ACC112 (cell line): Measurements from ENCODE around the gene OMA1.
"Not testable (repeated sequence)": the region's sequence is repeated elsewhere in the genome, so short reads cannot be mapped to it uniquely, and the experiment has no call there.

Source experiments
- H2AFZ ChIP-seq: fragments of 200-600 bp; sonication (generic); one replicate; pipeline ENCODE4 v1.6.0; 2017; ENCODE audit warnings: antibody characterized with exemption, low read length; ENCODE audit not compliant: unreplicated experiment
- H3K27ac ChIP-seq: fragments of 200-600 bp; sonication (generic); 2 replicates; pipeline ENCODE4 v1.5.1; 2014; ENCODE audit warnings: low read depth, mild to moderate bottlenecking, antibody characterized with exemption, low read length, moderate library complexity
- H3K27me3 ChIP-seq: fragments of 200-600 bp; sonication (generic); 2 replicates; pipeline ENCODE4 v1.6.1; 2014; ENCODE audit warnings: mild to moderate bottlenecking, antibody characterized with exemption, low read length, moderate library complexity, mixed read lengths; ENCODE audit not compliant: insufficient read depth
- H3K36me3 ChIP-seq: fragments of 200-600 bp; sonication (generic); 2 replicates; pipeline ENCODE4 v1.6.1; 2016; ENCODE audit warnings: mild to moderate bottlenecking, antibody characterized with exemption, low read length, moderate library complexity, mixed read lengths; ENCODE audit not compliant: insufficient read depth
- H3K4me1 ChIP-seq: fragments of 200-600 bp; sonication (generic); one replicate; pipeline ENCODE4 v1.6.1; 2016; ENCODE audit warnings: low read length, mixed read lengths; ENCODE audit not compliant: insufficient read depth, unreplicated experiment, control insufficient read depth
- H3K4me3 ChIP-seq: fragments of 200-600 bp; sonication (generic); 2 replicates; pipeline ENCODE4 v1.5.1; 2014; ENCODE audit warnings: mild to moderate bottlenecking, low read depth, low read length
- H3K79me2 ChIP-seq: fragments of 200-600 bp; sonication (generic); one replicate; pipeline ENCODE4 v1.6.0; 2016; ENCODE audit warnings: low read length; ENCODE audit not compliant: control insufficient read depth, unreplicated experiment, insufficient read depth

OMA1 gene

GRCh38 chr1:58573705-58574591 is 27.4 kb upstream of the OMA1 start:
- Histone ChIP-seq H3K27ac (no peak overlapping the region), H3K4me3 (no peak overlapping the region), H3K36me3 (no peaks in the 10 kb centered on the region), H3K27me3 (peaks cover 67% of the 10 kb centered on the region), H3K79me2 (no peaks in the 10 kb centered on the region), H2AFZ (no peak overlapping the region), H3K4me1 (no peaks in the 10 kb centered on the region)

DNA sequence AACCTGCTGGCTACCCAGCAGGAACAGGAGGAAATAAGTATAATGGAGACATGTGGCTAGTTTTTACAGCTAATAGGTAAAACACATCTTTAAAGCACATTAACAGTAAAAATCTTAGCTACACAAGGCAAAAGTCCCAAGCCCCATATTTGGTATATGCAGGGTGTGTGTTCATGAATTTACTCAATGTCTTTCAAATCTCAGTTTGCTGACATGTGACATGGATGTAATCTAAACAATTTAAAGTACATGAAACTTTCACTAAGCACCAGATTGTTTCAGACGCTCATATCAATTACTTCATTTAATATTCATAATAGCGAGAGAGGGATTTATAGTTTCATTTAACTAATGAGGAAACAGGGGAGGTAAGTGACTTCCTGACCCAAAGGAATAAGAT is 26.6 kb upstream of the OMA1 start:
- no peaks in the 10 kb centered on the region for H3K79me2 ChIP-seq
- no peaks in the 10 kb centered on the region for H3K4me1 ChIP-seq
- H3K27me3 ChIP-seq, result peaks cover 67% of the 10 kb centered on the region
- no peaks in the 10 kb centered on the region for H3K36me3 ChIP-seq
- no peak overlapping the region for H3K4me3 ChIP-seq
- no peak overlapping the region for H2AFZ ChIP-seq
- H3K27ac ChIP-seq, result no peak overlapping the region

- no peaks in the 10 kb centered on the region for H3K4me1 ChIP-seq
- no peak overlapping the region for H3K4me3 ChIP-seq
- no peak overlapping the region for H3K27ac ChIP-seq
- H2AFZ ChIP-seq, result no peak overlapping the region
- peaks cover 63% of the 10 kb centered on the region for H3K27me3 ChIP-seq
- H3K36me3 ChIP-seq, result no peaks in the 10 kb centered on the region
- H3K79me2 ChIP-seq, result no peaks in the 10 kb centered on the region
Measured at GRCh38 chr1:58572690-58573089, 26.2 kb upstream of the OMA1 start.

DNA sequence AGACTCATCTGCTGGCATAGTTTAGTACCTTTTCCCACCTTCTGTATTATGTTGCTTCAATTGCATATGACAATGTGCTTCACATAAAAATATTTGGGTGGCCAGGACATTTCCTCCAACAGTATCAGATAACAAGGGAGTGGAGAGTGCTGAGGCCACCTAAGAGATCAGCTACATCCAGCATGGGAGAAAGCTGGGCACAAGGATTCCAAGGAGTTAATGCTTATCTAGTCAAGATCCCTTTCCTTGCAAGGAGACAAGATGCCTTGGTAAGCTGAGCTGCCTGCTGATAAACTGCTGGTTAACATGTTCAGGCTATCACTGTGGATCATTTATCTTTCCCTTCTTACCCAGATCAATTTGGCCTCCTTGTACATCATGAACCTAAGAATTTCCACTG is 25.1 kb upstream of the OMA1 start:
- peaks cover 52% of the 10 kb centered on the region for H3K27me3 ChIP-seq
- no peaks in the 10 kb centered on the region for H3K79me2 ChIP-seq
- H3K27ac ChIP-seq, result no peak overlapping the region
- H3K36me3 ChIP-seq, result no peaks in the 10 kb centered on the region
- no peak overlapping the region for H3K4me3 ChIP-seq
- no peak overlapping the region for H2AFZ ChIP-seq
- H3K4me1 ChIP-seq, result no peaks in the 10 kb centered on the region

DNA sequence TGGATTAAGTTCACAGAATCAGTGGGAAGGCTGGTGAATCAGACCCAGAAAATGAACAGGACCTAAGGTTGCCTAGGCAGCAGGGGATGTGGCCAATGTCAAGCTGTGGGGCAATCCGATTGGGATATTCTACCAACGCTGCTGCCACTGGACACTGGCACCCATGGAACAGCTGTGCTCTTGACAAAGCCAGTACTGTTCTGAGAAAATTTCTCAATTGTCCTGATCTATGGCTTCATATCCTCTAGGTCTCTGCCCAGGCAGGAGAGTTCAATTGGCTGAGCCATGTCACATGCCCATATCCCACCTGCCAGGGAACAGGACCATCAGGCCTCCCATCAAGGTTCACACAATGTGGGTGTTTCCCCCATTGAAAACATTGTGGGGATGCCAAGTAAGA is 24.3 kb upstream of the OMA1 start:
- peaks cover 44% of the 10 kb centered on the region for H3K27me3 ChIP-seq

DNA sequence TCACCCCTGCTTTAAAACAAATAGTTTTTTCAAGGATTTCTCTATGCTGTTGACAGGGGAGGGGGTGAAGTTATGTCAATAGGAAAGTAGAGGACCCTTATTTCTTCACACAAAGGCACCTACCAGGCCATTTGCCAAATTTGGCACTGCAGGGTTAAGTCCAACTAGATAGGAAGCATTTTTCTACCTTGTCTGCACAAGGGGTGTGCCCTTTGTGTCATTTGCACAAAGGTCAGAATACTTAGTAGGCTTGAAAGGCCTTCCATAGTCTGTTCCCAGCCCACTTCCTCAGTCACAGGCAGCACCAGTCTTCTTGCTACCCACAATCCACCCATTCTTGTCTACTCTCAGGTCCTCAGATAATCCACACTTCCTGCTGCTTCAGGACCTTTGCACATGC is 23.6 kb upstream of the OMA1 start:
- no peaks in the 10 kb centered on the region for H3K79me2 ChIP-seq
- no peaks in the 10 kb centered on the region for H3K4me1 ChIP-seq
- no peak overlapping the region for H3K27ac ChIP-seq
- no peaks in the 10 kb centered on the region for H3K36me3 ChIP-seq
- peaks cover 38% of the 10 kb centered on the region for H3K27me3 ChIP-seq
- no peak overlapping the region for H2AFZ ChIP-seq
- H3K4me3 ChIP-seq, result no peak overlapping the region

More for the DNA sequence above, 24.3 kb upstream of the OMA1 start:
- no peaks in the 10 kb centered on the region for H3K36me3 ChIP-seq
- no peak overlapping the region for H3K27ac ChIP-seq
- H3K4me3 ChIP-seq, result no peak overlapping the region
- H2AFZ ChIP-seq, result no peak overlapping the region
- no peaks in the 10 kb centered on the region for H3K4me1 ChIP-seq
- H3K79me2 ChIP-seq, result no peaks in the 10 kb centered on the region

DNA sequence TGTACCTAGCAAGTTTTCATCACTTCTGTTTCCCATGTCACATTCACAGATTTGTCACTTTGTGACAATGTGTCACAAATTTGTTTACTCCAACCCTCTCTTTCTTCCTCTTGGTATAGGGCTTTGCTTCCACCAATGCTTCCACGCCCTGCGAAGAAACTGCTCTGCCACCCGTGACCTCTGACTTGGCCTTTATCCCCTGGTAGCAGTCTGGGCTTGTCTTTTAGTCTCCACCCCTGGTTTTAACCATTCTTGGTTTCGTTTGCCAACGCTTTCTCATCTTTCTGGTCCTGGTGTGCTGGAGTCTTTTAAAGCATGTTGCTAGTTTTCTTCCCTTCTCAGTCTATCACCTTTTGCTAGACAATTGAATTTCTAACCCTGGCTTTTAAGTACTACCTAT is 22.4 kb upstream of the OMA1 start:
- H3K79me2 ChIP-seq, result no peaks in the 10 kb centered on the region
- peaks cover 37% of the 10 kb centered on the region for H3K27me3 ChIP-seq
- H3K27ac ChIP-seq, result no peak overlapping the region
- no peak overlapping the region for H3K4me3 ChIP-seq
- no peak overlapping the region for H2AFZ ChIP-seq
- no peaks in the 10 kb centered on the region for H3K4me1 ChIP-seq
- no peaks in the 10 kb centered on the region for H3K36me3 ChIP-seq

DNA sequence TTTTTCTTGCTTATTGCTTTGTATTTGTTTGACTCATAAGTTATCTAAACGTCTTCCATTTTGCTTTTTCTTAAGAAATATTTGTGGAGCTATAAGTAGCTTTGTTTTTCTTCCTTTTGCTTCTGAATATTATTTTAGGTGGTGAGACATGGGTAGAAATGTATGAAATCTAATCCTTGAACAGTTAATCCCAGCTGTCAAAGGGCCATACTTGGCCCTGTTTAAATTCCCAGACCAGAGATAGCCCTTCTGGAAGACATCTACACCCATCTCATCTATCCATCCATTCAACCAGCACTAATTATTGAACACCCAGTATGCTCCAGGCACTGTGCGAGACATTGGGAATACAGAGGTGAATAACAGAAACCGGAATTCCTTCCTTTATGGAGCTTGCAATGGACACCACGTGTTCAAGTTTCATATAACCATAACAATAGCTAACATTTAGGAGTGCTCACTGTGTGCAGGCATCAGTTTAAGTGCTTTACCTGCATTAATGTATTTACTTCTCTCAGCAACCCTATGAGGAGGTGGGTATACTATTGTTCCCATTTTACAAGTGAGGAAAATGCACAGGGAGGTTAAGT is 21.8 kb upstream of the OMA1 start:
- no peaks in the 10 kb centered on the region for H3K36me3 ChIP-seq
- no peak overlapping the region for H3K4me3 ChIP-seq
- no peaks in the 10 kb centered on the region for H3K4me1 ChIP-seq
- H3K27me3 ChIP-seq, result peaks cover 31% of the 10 kb centered on the region
- no peaks in the 10 kb centered on the region for H3K79me2 ChIP-seq
- no peak overlapping the region for H2AFZ ChIP-seq
- no peak overlapping the region for H3K27ac ChIP-seq

GRCh38 chr1:58566339-58566738 is 19.8 kb upstream of the OMA1 start:
- no peaks in the 10 kb centered on the region for H3K36me3 ChIP-seq
- no peak overlapping the region for H3K4me3 ChIP-seq
- no peak overlapping the region for H2AFZ ChIP-seq
- H3K4me1 ChIP-seq, result no peaks in the 10 kb centered on the region
- no peak overlapping the region for H3K27ac ChIP-seq
- no peaks in the 10 kb centered on the region for H3K79me2 ChIP-seq
- H3K27me3 ChIP-seq, result peaks cover 22% of the 10 kb centered on the region

GRCh38 chr1:58563715-58564114 is 17.2 kb upstream of the OMA1 start:
- H2AFZ ChIP-seq, result not testable (repeated sequence)

GRCh38 chr1:58561633-58562032 is 15.1 kb upstream of the OMA1 start:
- no peaks in the 10 kb centered on the region for H3K36me3 ChIP-seq
- no peaks in the 10 kb centered on the region for H3K79me2 ChIP-seq
- H2AFZ ChIP-seq, result no peak overlapping the region
- H3K27me3 ChIP-seq, result peaks cover 19% of the 10 kb centered on the region
- no peaks in the 10 kb centered on the region for H3K4me1 ChIP-seq
- no peak overlapping the region for H3K27ac ChIP-seq
- H3K4me3 ChIP-seq, result no peak overlapping the region

More at GRCh38 chr1:58563715-58564114, 17.2 kb upstream of the OMA1 start:
- not testable (repeated sequence) for H3K36me3 ChIP-seq, H3K4me1 ChIP-seq, H3K4me3 ChIP-seq, H3K27ac ChIP-seq, H3K79me2 ChIP-seq
- peaks cover 19% of the 10 kb centered on the region for H3K27me3 ChIP-seq
